SK-N-SH (cell line): ENCODE measurements around the gene IBSP.

Experiments used
- CTCF ChIP-seq: fragments of 200-600 bp; sonication (generic); IDR thresholded peaks from 2 replicates; pipeline ENCODE4 v1.6.1; 2017; ENCODE audit warnings: antibody characterized with exemption, mild to moderate bottlenecking, moderate library complexity
- GABPA ChIP-seq: IDR thresholded peaks from 2 replicates; pipeline ENCODE4 v1.4.0; 2012; ENCODE audit warnings: low read depth, mild to moderate bottlenecking
- GATA2 ChIP-seq: sonication (generic); formaldehyde crosslinking; IDR thresholded peaks from 2 replicates; pipeline ENCODE4 v1.5.0; 2020; ENCODE audit warnings: mild to moderate bottlenecking, missing genetic modification reagents
- MXI1 ChIP-seq: IDR thresholded peaks from 2 replicates; pipeline ENCODE4 v1.6.1; 2012; ENCODE audit warnings: mild to moderate bottlenecking, low read depth, low read length, improper control_type of control experiment
- SIN3A ChIP-seq: IDR thresholded peaks from 2 replicates; pipeline ENCODE4 v1.6.1; 2012; ENCODE audit warnings: low read depth, mild to moderate bottlenecking, low read length, moderate library complexity, borderline replicate concordance
- TF ChIP-seq, protein P1 (sequence below): IDR thresholded peaks from 2 replicates; pipeline ENCODE4 v1.6.1; 2012; ENCODE audit warnings: mild to moderate bottlenecking, low read depth, low read length, moderate library complexity
- TF ChIP-seq, protein P2 (sequence below): IDR thresholded peaks from 2 replicates; pipeline ENCODE4 v1.4.0; 2012; ENCODE audit warnings: low read depth

- TF ChIP-seq CTCF (no peak), SIN3A (no peak), GATA2 (CRISPR knock-in tag) (no peak), MXI1 (no peak), GABPA (no peak)
- TF ChIP-seq, protein P1, sequence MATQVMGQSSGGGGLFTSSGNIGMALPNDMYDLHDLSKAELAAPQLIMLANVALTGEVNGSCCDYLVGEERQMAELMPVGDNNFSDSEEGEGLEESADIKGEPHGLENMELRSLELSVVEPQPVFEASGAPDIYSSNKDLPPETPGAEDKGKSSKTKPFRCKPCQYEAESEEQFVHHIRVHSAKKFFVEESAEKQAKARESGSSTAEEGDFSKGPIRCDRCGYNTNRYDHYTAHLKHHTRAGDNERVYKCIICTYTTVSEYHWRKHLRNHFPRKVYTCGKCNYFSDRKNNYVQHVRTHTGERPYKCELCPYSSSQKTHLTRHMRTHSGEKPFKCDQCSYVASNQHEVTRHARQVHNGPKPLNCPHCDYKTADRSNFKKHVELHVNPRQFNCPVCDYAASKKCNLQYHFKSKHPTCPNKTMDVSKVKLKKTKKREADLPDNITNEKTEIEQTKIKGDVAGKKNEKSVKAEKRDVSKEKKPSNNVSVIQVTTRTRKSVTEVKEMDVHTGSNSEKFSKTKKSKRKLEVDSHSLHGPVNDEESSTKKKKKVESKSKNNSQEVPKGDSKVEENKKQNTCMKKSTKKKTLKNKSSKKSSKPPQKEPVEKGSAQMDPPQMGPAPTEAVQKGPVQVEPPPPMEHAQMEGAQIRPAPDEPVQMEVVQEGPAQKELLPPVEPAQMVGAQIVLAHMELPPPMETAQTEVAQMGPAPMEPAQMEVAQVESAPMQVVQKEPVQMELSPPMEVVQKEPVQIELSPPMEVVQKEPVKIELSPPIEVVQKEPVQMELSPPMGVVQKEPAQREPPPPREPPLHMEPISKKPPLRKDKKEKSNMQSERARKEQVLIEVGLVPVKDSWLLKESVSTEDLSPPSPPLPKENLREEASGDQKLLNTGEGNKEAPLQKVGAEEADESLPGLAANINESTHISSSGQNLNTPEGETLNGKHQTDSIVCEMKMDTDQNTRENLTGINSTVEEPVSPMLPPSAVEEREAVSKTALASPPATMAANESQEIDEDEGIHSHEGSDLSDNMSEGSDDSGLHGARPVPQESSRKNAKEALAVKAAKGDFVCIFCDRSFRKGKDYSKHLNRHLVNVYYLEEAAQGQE, result no peak
- TF ChIP-seq, protein P2, sequence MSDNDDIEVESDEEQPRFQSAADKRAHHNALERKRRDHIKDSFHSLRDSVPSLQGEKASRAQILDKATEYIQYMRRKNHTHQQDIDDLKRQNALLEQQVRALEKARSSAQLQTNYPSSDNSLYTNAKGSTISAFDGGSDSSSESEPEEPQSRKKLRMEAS, result no peak
Observed at GRCh38 chr4:87823724-87824123, 24.4 kb downstream of the IBSP start.
